ENCODE data around the gene FHAD1.

DNA sequence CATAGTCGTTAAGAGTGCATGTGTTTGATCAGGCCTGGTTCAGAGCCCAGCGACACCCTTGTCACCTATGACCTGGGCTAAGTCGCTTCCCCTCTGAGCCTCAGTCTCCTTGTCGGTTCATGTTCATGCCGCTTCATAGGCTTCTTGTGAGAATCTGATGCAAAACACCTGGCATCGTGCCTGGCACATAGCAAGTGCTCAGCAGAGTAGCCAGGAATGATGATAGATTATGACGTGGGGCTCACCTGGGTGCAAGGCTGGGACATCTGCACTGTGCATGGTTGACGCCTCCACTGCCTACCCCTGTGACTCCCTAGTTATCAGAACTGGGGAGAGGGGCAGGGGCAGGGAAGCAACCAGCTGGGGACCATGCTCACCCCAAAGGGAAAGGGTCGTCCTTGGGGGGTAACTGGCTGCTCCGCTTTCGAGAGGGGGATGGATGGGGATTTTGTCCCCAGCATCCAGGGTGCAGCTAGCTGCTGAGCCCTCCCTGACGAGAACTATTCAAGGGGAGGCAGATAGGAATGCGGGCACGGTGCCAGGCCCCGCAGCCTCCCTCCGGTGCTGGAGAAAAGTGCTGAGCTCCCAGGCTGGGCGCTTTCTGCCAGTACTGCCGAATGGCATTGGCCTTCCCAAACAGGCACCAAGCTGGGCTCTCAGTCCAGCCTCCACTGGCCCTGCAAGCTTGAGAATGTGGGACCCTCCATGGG, 171.9 kb downstream of the FHAD1 start:
- TF ChIP-seq, protein P1, sequence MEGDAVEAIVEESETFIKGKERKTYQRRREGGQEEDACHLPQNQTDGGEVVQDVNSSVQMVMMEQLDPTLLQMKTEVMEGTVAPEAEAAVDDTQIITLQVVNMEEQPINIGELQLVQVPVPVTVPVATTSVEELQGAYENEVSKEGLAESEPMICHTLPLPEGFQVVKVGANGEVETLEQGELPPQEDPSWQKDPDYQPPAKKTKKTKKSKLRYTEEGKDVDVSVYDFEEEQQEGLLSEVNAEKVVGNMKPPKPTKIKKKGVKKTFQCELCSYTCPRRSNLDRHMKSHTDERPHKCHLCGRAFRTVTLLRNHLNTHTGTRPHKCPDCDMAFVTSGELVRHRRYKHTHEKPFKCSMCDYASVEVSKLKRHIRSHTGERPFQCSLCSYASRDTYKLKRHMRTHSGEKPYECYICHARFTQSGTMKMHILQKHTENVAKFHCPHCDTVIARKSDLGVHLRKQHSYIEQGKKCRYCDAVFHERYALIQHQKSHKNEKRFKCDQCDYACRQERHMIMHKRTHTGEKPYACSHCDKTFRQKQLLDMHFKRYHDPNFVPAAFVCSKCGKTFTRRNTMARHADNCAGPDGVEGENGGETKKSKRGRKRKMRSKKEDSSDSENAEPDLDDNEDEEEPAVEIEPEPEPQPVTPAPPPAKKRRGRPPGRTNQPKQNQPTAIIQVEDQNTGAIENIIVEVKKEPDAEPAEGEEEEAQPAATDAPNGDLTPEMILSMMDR (IDR thresholded peaks at IDR 0.05; ENCODE audit: low read length), result no peak
- TF ChIP-seq EZH2 (IDR thresholded peaks at IDR 0.05; ENCODE audit: borderline replicate concordance, low read length), result no peak

Data from OCI-LY1 (cell line).